Loucy (cell line): Measurements from ENCODE around the gene USP34.

Experiments used
- H2AFZ ChIP-seq: fragments of 200-600 bp; sonication (generic); 2 replicates; pipeline ENCODE4 v1.6.0; 2016; ENCODE audit warnings: antibody characterized with exemption, mild to moderate bottlenecking, low read length, moderate library complexity
- H3F3A ChIP-seq: fragments of 200-600 bp; 2 replicates; pipeline ENCODE4 v1.6.0; 2016; ENCODE audit warnings: antibody characterized with exemption, low read depth, mild to moderate bottlenecking
- H3K27me3 ChIP-seq: fragments of 200-600 bp; sonication (generic); 2 replicates; pipeline ENCODE4 v1.6.1; 2014; ENCODE audit warnings: low read length, mild to moderate bottlenecking; ENCODE audit not compliant: insufficient read depth, poor library complexity, severe bottlenecking
- H3K36me3 ChIP-seq: fragments of 200-600 bp; sonication (generic); 2 replicates; pipeline ENCODE4 v1.6.1; 2016; ENCODE audit warnings: low read length; ENCODE audit not compliant: insufficient read depth
- H3K4me1 ChIP-seq: fragments of 200-600 bp; sonication (generic); 2 replicates; pipeline ENCODE4 v1.5.1; 2014; ENCODE audit warnings: low read length, mild to moderate bottlenecking; ENCODE audit not compliant: insufficient read depth, poor library complexity, severe bottlenecking
- H3K4me2 ChIP-seq: fragments of 200-600 bp; sonication (generic); 2 replicates; pipeline ENCODE4 v1.6.0; 2014; ENCODE audit warnings: antibody characterized with exemption, low read length, low read depth, mild to moderate bottlenecking; ENCODE audit not compliant: poor library complexity, severe bottlenecking
- H3K4me3 ChIP-seq: fragments of 200-600 bp; sonication (generic); 2 replicates; pipeline ENCODE4 v1.5.1; 2014; ENCODE audit warnings: low read length, mild to moderate bottlenecking, mixed read lengths; ENCODE audit not compliant: poor library complexity, severe bottlenecking
- H3K79me2 ChIP-seq: fragments of 200-600 bp; sonication (generic); 2 replicates; pipeline ENCODE4 v1.6.1; 2014; ENCODE audit warnings: low read length; ENCODE audit not compliant: insufficient read depth
- H3K9ac ChIP-seq: fragments of 200-600 bp; sonication (generic); 2 replicates; pipeline ENCODE4 v1.6.0; 2014; ENCODE audit warnings: mild to moderate bottlenecking, low read depth, low read length, moderate library complexity; ENCODE audit not compliant: poor library complexity, severe bottlenecking
- H3K9me2 ChIP-seq: fragments of 200-600 bp; sonication (generic); replicated peaks from 2 replicates; pipeline ENCODE4 v1.6.1; 2016; ENCODE audit warnings: low read depth, low read length, mixed read lengths
- H3K9me3 ChIP-seq: fragments of 200-600 bp; sonication (generic); 2 replicates; pipeline ENCODE4 v1.6.1; 2014; ENCODE audit warnings: mild to moderate bottlenecking, antibody characterized with exemption, low read length, low read depth; ENCODE audit not compliant: insufficient read depth
- H4K20me1 ChIP-seq: fragments of 200-600 bp; sonication (generic); 2 replicates; pipeline ENCODE4 v1.6.0; 2014; ENCODE audit warnings: antibody characterized with exemption, low read length, mild to moderate bottlenecking; ENCODE audit not compliant: insufficient read depth, poor library complexity, severe bottlenecking
- CTCF ChIP-seq: fragments of 200-600 bp; sonication (generic); conservative IDR thresholded peaks from 2 replicates; pipeline ENCODE4 v1.5.1; 2014; ENCODE audit warnings: mild to moderate bottlenecking, antibody characterized with exemption, low read length
- EZH2phosphoT487 ChIP-seq: fragments of 200-600 bp; IDR thresholded peaks from 2 replicates; pipeline ENCODE4 v1.6.1; 2018; ENCODE audit warnings: antibody characterized with exemption, mild to moderate bottlenecking, moderate library complexity, borderline replicate concordance

USP34 gene

GRCh38 chr2:61433606-61434005, 37.3 kb downstream of the USP34 start:
- Histone ChIP-seq H3K27me3 (no peaks in the 10 kb centered on the region), H3F3A (no peaks in the 10 kb centered on the region), H3K36me3 (no peaks in the 10 kb centered on the region), H3K4me2 (no peak overlapping the region), H3K4me3 (no peak overlapping the region), H3K9me2 (no peaks in the 10 kb centered on the region), H3K79me2 (peaks cover 96% of the 10 kb centered on the region), H3K4me1 (no peaks in the 10 kb centered on the region), H3K9ac (no peak overlapping the region), H4K20me1 (peaks cover 44% of the 10 kb centered on the region), H2AFZ (no peak overlapping the region), H3K9me3 (0 out of 2 replicates have a peak, but pooled peaks cover 4% of the 10 kb centered on the region)
- TF ChIP-seq EZH2phosphoT487 (no peak), CTCF (no peak)

GRCh38 chr2:61432990-61433389, 37.9 kb downstream of the USP34 start:
- TF ChIP-seq CTCF (no peak), EZH2phosphoT487 (no peak)
- Histone ChIP-seq H3K4me3 (no peak overlapping the region), H3F3A (no peaks in the 10 kb centered on the region), H4K20me1 (peaks cover 50% of the 10 kb centered on the region), H2AFZ (no peak overlapping the region), H3K9ac (no peak overlapping the region), H3K36me3 (no peaks in the 10 kb centered on the region), H3K79me2 (peaks cover 96% of the 10 kb centered on the region), H3K4me1 (no peaks in the 10 kb centered on the region), H3K9me2 (no peaks in the 10 kb centered on the region), H3K27me3 (no peaks in the 10 kb centered on the region), H3K4me2 (no peak overlapping the region), H3K9me3 (0 out of 2 replicates have a peak, but pooled peaks cover 4% of the 10 kb centered on the region)

GRCh38 chr2:61431345-61431744, 39.5 kb downstream of the USP34 start:
- TF ChIP-seq CTCF (no peak), EZH2phosphoT487 (no peak)
- Histone ChIP-seq H3K9ac (no peak overlapping the region), H4K20me1 (peaks cover 62% of the 10 kb centered on the region), H3K79me2 (peaks cover 96% of the 10 kb centered on the region), H2AFZ (no peak overlapping the region), H3K4me3 (no peak overlapping the region), H3K27me3 (no peaks in the 10 kb centered on the region), H3K9me2 (no peaks in the 10 kb centered on the region), H3K4me2 (no peak overlapping the region), H3K4me1 (peaks cover 4% of the 10 kb centered on the region), H3K36me3 (no peaks in the 10 kb centered on the region), H3K9me3 (no peaks in the 10 kb centered on the region), H3F3A (no peaks in the 10 kb centered on the region)
